SJCRH30 (cell line): Measurements from ENCODE around the gene SLC29A3. TPM values are rescaled to one million over a fixed set of nuclear protein-coding genes. Genes with fewer than 3 reads are reported as not detected.
"Not testable (repeated sequence)": the region's sequence is repeated elsewhere in the genome, so short reads cannot be mapped to it uniquely, and the experiment has no call there.

ENCODE experiments used
- DNase-seq, 2 experiments: peaks; one replicate each; pipeline ENCODE4 v3.0.0-alpha.2; 2015 to 2020
- H3K27ac ChIP-seq: fragments of 250-450 bp; sonication (Bioruptor Pico); 2 replicates; pipeline ENCODE4 v1.5.1; 2020; ENCODE audit warnings: mild to moderate bottlenecking, moderate library complexity
- H3K27me3 ChIP-seq: fragments of 250-450 bp; sonication (Bioruptor Pico); 2 replicates; pipeline ENCODE4 v1.5.1; 2020; ENCODE audit warnings: mild to moderate bottlenecking, moderate library complexity
- H3K36me3 ChIP-seq: fragments of 250-450 bp; sonication (Bioruptor Pico); 2 replicates; pipeline ENCODE4 v1.5.1; 2020; ENCODE audit warnings: mild to moderate bottlenecking, moderate library complexity
- H3K4me1 ChIP-seq: fragments of 250-450 bp; sonication (Bioruptor Pico); 2 replicates; pipeline ENCODE4 v1.5.1; 2020; ENCODE audit warnings: mild to moderate bottlenecking, moderate library complexity
- H3K4me3 ChIP-seq: fragments of 250-450 bp; sonication (Bioruptor Pico); 2 replicates; pipeline ENCODE4 v1.5.1; 2020; ENCODE audit warnings: mild to moderate bottlenecking, moderate library complexity
- H3K9me3 ChIP-seq: fragments of 250-450 bp; sonication (Bioruptor Pico); replicated peaks from 2 replicates; pipeline ENCODE4 v1.5.1; 2020; ENCODE audit warnings: mild to moderate bottlenecking, moderate library complexity
- total RNA-seq: library from RNA; depleted of rRNA; stranded (reverse); fragments of >200 nt; shearing (Covaris generic); gene quantifications from 2 replicates; pipeline ENCODE4 v1.2.3, GENCODE V29; 2014; rRNA removed

The SLC29A3 gene
- 1.6 and 1.8 TPM in 2 replicates for total RNA-seq

DNA sequence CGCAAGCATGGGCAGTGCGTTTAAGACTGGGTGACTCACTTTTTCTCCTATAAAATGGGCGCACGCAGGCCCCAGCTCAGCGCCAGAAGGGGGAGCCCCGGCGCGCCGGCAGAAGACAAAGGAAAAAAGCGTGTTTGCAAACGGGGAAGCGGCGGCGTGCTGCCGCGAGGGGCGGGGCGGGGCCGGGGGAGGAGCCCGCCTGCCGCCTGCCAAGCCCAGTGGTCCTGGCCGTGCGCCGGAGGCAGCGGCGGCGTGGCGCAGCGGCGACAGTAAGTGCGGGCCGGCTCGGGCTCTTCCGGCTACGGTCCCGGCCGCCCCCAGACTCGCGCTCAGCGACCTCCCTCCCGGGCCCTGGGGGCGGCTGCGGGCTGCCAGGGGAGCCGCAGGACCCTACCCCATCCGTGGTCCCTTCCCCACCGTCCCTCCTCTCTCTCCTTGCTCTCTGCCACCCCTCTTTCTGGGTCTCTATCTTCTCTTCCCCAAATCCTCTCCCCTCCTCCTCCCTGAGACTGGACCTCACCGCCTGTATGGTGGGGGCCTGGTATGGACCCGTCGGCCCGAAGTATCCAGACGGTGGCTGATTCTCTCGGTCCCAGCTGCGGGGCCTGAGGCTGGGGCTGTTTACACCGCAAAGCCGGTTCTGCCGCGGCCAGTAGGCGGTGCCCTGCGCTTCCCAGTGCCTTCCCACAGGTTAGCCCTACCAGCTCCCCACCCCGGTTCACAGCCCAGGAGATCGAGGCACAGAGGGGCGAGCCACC is at the start of gene SLC29A3:
TSS of gene SLC29A3 (plus strand) at position 218 of the 758 bp plus-strand sequence. CDS start at position 269, 51 bp downstream.
- peak; percentile 67 to 79 for DNase-seq
- Histone ChIP-seq H3K27ac (peak within 1 kb of the TSS; percentile 36; the same call in 1 of the 2 replicates), H3K9me3 (no peaks in the 10 kb centered on the region), H3K4me1 (no peaks in the 10 kb centered on the region), H3K36me3 (no peaks in the 10 kb centered on the region), H3K4me3 (peak within 1 kb of the TSS; percentile 79), H3K27me3 (no peaks in the 10 kb centered on the region)

GRCh38 chr10:71269301-71270288 is 49.5 kb upstream of the SLC29A3 start:
- no peak for DNase-seq
- no peak overlapping the region for H3K27ac ChIP-seq

GRCh38 chr10:71270301-71271220 is 48.5 kb upstream of the SLC29A3 start:
- Histone ChIP-seq H3K4me1 (0 out of 2 replicates have a peak, but pooled peaks cover 3% of the 10 kb centered on the region), H3K27me3 (no peaks in the 10 kb centered on the region), H3K36me3 (no peaks in the 10 kb centered on the region), H3K27ac (no peak overlapping the region), H3K4me3 (no peak overlapping the region), H3K9me3 (no peaks in the 10 kb centered on the region)
- peak; percentile 40 to 72 for DNase-seq

More at GRCh38 chr10:71269301-71270288, 49.5 kb upstream of the SLC29A3 start:
- H3K4me1 ChIP-seq = 0 out of 2 replicates have a peak, but pooled peaks cover 3% of the 10 kb centered on the region
- H3K27me3 ChIP-seq = no peaks in the 10 kb centered on the region
- no peaks in the 10 kb centered on the region for H3K9me3 ChIP-seq
- no peak overlapping the region for H3K4me3 ChIP-seq
- no peaks in the 10 kb centered on the region for H3K36me3 ChIP-seq

DNA sequence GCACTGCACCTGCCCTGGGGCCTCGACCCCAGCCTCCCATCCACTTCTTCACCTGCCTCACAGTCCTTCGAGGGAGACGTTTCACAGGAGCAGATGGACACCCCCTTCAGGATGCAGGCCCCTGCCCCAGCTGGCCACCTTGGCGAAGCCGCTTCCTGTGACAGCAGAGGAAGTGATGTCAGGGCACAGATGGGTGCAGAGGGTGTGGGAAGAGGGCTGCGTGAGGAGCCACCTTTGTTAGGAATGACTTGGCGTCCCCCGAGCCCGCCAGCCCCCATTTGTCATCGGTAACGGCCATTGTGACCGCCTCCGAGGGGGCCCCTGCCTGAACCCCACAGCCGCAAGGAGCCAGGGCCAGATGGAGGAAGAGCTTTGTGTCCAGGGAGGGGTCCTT is 47.4 kb upstream of the SLC29A3 start:
- Histone ChIP-seq H3K4me3 (no peak overlapping the region), H3K27ac (no peak overlapping the region), H3K36me3 (no peaks in the 10 kb centered on the region), H3K9me3 (no peaks in the 10 kb centered on the region), H3K4me1 (no peaks in the 10 kb centered on the region), H3K27me3 (no peaks in the 10 kb centered on the region)
- no peak for DNase-seq

GRCh38 chr10:71272056-71272771 is 46.8 kb upstream of the SLC29A3 start:
- H3K27me3 ChIP-seq = no peaks in the 10 kb centered on the region
- H3K4me3 ChIP-seq = no peak overlapping the region
- no peak for DNase-seq
- no peaks in the 10 kb centered on the region for H3K36me3 ChIP-seq
- H3K9me3 ChIP-seq = no peaks in the 10 kb centered on the region
- H3K27ac ChIP-seq = no peak overlapping the region
- no peaks in the 10 kb centered on the region for H3K4me1 ChIP-seq

DNA sequence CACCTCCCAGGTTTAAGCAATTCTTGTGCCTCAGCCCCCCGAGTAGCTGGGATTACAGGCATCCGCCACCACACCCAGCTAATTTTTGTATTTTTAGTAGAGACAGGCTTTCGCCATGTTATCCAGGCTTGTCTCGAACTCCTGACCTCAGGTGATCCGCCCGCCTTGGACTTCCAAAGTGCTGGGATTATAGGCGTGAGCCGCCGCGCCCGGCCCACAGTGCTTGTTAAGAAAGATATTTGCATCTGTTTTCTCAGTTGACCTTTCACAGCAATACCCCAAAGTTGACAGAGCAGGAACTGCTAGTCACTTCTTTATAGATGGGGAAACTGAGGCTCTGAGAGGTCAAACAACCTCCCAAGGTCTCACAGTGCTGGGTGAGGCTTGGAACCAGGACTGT is 46.1 kb upstream of the SLC29A3 start:
- H3K4me3 ChIP-seq, DNase-seq, H3K4me1 ChIP-seq, H3K27me3 ChIP-seq, H3K9me3 ChIP-seq, H3K36me3 ChIP-seq, H3K27ac ChIP-seq: not testable (repeated sequence)

DNA sequence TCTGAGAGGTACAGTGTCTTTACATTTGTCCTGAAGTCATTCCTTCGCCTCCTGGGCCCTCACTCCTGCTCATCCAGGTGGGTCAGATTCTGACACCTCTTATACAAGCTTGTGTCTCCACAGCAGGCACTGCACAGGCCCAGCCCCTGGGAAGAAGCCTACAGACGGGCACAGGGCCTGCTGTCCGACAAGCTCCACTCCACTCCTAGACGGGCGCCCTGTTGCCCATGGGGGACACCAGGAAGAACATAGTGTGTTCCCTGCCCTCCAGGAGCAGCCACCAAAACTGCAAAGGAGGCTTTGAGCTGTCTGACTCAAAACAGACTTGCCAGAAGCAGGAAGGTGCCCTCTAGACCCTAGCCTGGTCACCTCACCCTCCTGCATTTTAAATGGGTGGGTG is 45.6 kb upstream of the SLC29A3 start:
- no peak overlapping the region for H3K4me3 ChIP-seq
- no peaks in the 10 kb centered on the region for H3K4me1 ChIP-seq
- H3K27ac ChIP-seq = no peak overlapping the region
- H3K36me3 ChIP-seq = no peaks in the 10 kb centered on the region
- no peak for DNase-seq
- no peaks in the 10 kb centered on the region for H3K9me3 ChIP-seq
- H3K27me3 ChIP-seq = no peaks in the 10 kb centered on the region

DNA sequence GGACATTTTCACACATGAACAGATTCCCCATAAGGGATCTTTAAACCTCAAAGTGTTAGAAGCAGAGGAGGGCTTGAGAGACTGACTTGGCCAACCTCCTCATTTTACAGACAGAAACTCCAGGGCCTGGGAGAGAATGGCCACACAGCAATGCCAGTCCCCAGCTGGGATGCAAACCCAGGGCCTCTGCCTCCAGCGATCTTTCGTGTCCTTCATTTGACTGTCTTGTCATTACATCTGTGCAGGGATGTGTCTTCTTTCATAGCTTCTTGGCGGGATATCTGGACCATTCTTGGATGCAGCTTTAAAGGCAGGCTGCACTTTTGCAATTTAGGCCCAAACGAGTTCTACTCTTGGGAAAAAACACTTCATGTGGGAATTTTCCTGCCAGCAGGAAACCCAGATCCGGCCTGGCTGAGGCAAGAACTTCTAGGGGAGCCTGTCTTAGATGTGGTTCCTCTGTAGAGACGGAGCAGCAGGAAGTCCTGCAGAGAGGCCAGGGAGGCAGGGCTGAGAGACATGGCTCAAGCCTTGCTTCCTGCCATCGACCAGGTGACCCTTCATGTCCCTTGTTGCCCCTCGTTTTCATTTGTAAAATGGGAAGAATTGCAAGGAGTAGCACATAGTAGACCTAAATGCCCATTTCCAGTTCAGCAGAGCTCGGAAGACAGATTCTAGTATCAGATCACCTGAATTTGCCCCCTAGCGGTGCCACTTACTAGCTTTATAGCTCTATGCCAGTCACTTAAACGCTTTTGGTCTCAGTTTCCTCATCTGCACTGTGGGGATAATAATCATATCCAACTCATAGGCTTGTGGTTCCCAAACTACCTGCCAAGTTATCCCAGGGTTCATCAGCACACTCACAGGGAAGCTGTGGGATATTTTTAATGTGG is 43.9 kb upstream of the SLC29A3 start:
- DNase-seq = no peak
- Histone ChIP-seq H3K27me3 (no peaks in the 10 kb centered on the region), H3K4me3 (no peak overlapping the region), H3K4me1 (no peaks in the 10 kb centered on the region), H3K9me3 (no peaks in the 10 kb centered on the region), H3K27ac (no peak overlapping the region), H3K36me3 (no peaks in the 10 kb centered on the region)

DNA sequence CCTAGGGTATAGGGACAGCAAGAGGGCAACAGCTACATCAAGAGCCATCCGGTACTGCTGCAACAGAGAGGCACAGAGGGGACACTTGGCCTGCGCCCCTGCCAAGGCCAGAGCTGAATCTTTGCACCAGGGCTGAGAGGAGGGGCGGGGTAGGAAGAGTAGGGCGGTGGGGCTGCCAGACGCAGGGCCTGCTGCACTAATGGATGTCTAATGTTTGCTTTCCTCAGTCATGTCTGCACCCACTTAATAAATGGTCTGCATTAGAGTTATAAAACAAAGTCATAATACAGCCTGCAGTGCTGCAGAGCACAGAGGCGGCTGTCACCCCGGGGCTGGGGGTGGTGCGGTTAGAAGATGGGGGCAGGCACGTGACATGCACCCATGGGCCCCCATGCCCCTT is 42.2 kb upstream of the SLC29A3 start:
- no peaks in the 10 kb centered on the region for H3K9me3 ChIP-seq
- H3K27me3 ChIP-seq = no peaks in the 10 kb centered on the region
- no peak overlapping the region for H3K27ac ChIP-seq
- H3K36me3 ChIP-seq = no peaks in the 10 kb centered on the region
- no peak overlapping the region for H3K4me3 ChIP-seq
- DNase-seq = no peak
- no peaks in the 10 kb centered on the region for H3K4me1 ChIP-seq

GRCh38 chr10:71277914-71278665 is 41.0 kb upstream of the SLC29A3 start:
- no peaks in the 10 kb centered on the region for H3K27me3 ChIP-seq
- no peaks in the 10 kb centered on the region for H3K4me1 ChIP-seq
- DNase-seq = no peak
- H3K9me3 ChIP-seq = no peaks in the 10 kb centered on the region
- H3K27ac ChIP-seq = no peak overlapping the region
- H3K4me3 ChIP-seq = no peak overlapping the region
- no peaks in the 10 kb centered on the region for H3K36me3 ChIP-seq

DNA sequence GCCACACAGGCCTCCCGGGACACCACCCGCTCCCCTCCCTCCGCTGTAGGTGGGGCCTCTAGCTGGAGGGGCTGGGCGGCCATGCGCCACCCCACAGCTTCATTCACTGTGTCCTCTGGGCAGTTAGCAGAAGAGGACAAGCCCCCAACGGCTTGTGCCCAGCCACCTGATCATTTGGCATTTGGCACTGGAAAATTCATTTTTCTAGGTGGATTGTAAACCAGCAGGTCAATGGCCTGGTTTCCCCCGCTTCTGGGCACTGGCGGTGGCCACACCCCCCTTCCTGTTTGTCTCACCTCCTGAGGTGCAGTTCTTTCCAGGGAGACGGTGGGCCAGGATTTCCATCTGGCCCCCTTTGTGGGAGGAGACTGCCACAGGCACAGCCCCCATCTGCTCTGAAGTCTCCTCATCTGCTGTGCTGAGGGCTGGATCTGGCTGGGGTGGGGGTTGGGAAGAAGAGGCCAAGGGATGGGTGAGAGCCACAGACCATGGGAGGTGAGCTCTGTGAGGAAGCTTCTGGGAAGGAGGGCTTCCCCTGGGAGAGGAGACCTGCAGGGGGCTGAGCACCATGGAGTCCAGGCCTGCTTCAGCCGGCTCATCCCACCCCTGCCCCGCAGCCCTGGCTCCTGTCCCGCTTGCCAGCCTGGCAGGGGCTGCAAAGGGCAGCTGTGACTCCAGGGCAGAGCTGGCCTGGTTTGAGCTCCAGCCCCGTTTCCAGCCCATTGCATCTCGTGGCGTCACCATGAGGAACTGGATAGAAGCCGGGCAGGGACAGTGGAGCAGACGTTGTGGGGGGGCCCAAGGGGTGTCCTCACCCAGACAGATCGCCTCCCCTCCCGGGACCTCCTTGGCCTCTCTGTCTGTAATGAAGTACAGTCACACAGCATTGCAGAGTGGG is 40.1 kb upstream of the SLC29A3 start:
- no peak overlapping the region for H3K27ac ChIP-seq
- DNase-seq = no peak
- no peaks in the 10 kb centered on the region for H3K36me3 ChIP-seq
- no peak overlapping the region for H3K4me3 ChIP-seq
- no peaks in the 10 kb centered on the region for H3K4me1 ChIP-seq
- no peaks in the 10 kb centered on the region for H3K27me3 ChIP-seq
- H3K9me3 ChIP-seq = no peaks in the 10 kb centered on the region
